Peyer's patch (tissue), 4 donors: ENCODE data around the gene SLC22A3.

Experiments used
- POLR2A ChIP-seq, 2 donors: fragments of 450-650 bp; IDR thresholded peaks; one replicate each; pipeline ENCODE4 v1.5.1; 2017; ENCODE audit warnings: antibody characterized with exemption in 2 of 2, mild to moderate bottlenecking in 2 of 2, moderate library complexity in 2 of 2
- TF ChIP-seq, protein P1 (sequence below), 6 experiments: fragments of 450-650 bp in 4 of 6; fragments of 200-600 bp in 2 of 6; sonication (generic) in 1 of 6; IDR thresholded peaks; one replicate each; pipeline ENCODE4 v1.5.1; 2017 to 2019; ENCODE audit warnings: antibody characterized with exemption in 6 of 6, mild to moderate bottlenecking in 3 of 6, moderate library complexity in 1 of 6

- TF ChIP-seq, protein P1, sequence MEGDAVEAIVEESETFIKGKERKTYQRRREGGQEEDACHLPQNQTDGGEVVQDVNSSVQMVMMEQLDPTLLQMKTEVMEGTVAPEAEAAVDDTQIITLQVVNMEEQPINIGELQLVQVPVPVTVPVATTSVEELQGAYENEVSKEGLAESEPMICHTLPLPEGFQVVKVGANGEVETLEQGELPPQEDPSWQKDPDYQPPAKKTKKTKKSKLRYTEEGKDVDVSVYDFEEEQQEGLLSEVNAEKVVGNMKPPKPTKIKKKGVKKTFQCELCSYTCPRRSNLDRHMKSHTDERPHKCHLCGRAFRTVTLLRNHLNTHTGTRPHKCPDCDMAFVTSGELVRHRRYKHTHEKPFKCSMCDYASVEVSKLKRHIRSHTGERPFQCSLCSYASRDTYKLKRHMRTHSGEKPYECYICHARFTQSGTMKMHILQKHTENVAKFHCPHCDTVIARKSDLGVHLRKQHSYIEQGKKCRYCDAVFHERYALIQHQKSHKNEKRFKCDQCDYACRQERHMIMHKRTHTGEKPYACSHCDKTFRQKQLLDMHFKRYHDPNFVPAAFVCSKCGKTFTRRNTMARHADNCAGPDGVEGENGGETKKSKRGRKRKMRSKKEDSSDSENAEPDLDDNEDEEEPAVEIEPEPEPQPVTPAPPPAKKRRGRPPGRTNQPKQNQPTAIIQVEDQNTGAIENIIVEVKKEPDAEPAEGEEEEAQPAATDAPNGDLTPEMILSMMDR (IDR thresholded peaks at IDR 0.05) = no peak
- no peak for TF ChIP-seq POLR2A (IDR thresholded peaks at IDR 0.05)
Observed at GRCh38 chr6:160462551-160463109, 114.5 kb downstream of the SLC22A3 start.
